Measurements from ENCODE around the gene RIMBP2.
"Not testable (repeated sequence)": the region's sequence is repeated elsewhere in the genome, so short reads cannot be mapped to it uniquely, and the experiment has no call there.

RIMBP2 gene

GRCh38 chr12:130715998-130716968, at the start of gene RIMBP2:
Gene RIMBP2, minus strand, starts transcription at chr12:130716299. Its CDS starts 237,286 bp downstream, at chr12:130479013.
- DNase-seq = no peak

- DNase-seq = no peak
Observed at GRCh38 chr12:130765186-130765659, 49.1 kb upstream of the RIMBP2 start.

- peak; percentile 10 for DNase-seq
Observed at GRCh38 chr12:130764475-130765185, 48.5 kb upstream of the RIMBP2 start.

GRCh38 chr12:130764073-130764472, 48.0 kb upstream of the RIMBP2 start:
- DNase-seq = no peak

DNA sequence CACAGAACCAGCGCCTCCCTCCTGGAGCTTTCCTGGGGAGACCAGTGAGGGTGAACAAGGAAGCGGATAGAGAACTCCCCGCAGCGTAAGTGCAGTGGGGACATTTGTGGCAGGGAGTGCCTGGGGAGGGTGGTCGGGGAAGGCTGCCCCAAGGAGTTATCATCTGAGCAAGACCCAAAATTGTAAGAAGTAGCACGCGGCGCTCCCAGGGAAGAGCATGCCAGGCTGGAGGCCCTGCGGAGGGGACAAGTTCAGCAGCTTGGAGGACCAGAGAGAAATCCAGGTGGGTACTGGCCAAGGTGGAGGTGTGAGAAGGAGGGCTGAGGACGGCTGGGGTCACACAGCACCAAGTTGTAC, 46.2 kb upstream of the RIMBP2 start:
- DNase-seq = no peak

- DNase-seq = peak; percentile 67
Observed at GRCh38 chr12:130761537-130762318, 45.6 kb upstream of the RIMBP2 start.

DNA sequence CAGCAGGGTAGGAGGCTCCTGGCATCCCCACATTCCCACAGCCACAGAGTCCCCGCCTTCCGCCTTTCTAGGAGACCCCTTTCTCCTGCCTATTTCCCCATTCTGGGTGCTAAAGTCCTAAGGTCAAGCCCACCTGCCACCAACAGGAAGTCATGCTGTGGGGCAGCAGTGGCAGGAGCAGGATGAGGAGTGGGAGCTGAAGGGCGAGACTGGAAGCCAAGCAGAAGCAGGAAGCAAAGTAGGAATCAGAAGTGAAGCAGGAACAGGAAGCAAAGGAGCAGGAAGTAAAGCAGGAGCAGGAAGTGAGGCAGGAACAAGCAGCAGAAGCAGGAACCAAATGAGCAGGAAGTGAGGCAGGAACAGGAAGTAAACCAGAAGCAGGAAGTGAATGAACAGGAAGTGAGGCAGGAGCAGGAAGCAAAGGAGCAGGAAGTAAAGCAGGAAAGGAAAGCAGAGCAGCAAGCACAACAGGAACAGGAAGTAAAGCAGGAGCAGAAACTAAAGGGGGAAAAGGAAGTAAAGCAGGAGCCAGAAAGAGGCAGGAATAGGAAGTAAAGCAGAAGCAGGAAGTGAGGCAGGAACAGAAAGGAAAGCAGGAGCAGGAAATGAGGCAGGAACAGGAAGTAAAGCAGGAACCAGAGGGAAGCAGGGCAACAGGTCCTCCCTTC, 38.3 kb upstream of the RIMBP2 start:
- no peak for DNase-seq

GRCh38 chr12:130752692-130753230, 36.7 kb upstream of the RIMBP2 start:
- no peak for DNase-seq

DNA sequence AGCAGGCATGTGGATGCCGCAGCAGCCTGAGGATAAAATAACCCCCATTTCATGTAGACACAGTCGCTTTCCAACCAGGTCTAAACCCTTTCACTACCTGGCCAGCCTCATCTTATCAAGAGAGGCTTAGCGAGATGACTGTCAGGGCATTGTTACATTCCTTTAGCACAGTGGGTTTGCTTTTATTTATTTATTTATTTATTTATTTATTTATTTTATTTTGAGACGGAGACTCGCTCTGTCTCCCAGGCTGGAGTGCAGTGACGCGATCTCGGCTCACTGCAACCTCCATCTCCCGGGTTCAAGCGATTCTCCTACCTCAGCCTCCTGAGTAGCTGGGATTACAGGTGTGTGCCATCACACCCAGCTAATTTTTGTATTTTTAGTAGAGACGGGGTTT, 35.9 kb upstream of the RIMBP2 start:
- DNase-seq = not testable (repeated sequence)

DNA sequence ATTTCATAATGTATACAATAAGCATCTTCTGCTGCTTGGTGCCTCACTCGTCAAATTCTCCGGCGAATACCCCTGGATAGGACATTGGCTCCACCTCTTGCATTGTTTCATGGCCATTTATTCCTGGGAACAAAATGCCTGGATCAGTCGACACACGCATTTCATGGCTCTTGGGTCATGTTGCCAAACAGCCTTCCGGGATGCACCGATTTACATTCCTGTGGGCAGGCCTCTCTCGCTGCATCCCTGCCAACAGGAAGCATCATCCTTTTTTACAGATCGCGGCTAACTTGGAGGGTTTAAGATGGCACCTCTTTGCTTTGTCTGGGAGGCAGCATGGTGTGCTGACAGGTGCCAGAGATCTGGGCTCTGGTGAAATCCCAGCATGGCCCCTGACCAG, 32.7 kb upstream of the RIMBP2 start:
- DNase-seq = no peak

GRCh38 chr12:130747867-130748740, 32.0 kb upstream of the RIMBP2 start:
- peak; percentile 58 for DNase-seq

DNA sequence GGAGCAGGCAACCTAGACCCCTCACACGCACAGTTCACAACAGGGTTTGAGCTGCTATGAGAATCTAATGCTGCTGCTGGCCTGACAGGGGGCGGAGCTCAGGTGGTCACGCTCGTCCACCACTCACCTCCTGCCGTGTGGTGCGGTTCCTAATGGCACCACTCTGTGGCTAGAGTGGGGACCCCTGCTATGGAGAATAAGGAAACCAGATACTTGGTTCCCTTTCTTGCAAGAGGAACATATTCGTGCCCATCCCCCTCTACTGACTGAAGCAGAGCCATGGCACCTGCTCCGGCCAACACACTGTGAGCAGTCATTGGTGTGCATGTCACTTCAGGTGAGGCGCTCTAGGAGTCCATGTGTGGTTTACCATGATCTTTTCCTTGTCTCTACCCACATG, 30.4 kb upstream of the RIMBP2 start:
- DNase-seq = no peak

GRCh38 chr12:130745921-130746320, 29.8 kb upstream of the RIMBP2 start:
- DNase-seq = no peak

GRCh38 chr12:130744274-130744673, 28.2 kb upstream of the RIMBP2 start:
- no peak for DNase-seq

DNA sequence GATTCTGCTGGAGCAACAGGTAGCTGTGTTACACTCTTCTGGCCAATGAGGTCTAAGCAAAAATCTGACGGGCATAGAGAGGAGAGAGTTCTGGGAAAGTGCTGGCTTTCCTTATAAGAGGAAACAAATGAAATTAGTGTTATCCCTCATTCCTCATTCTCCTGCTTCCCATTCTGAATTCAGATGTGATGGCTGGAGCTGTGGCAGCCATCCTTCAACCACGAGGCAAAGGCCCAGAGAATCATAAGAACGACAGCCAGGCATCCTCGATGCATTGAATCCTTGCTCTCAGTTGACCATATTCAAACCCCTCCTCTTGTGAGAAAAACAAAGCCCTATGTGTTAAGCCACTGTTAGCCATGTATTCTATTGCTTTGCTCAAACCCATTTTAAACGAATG, 27.5 kb upstream of the RIMBP2 start:
- no peak for DNase-seq

DNA sequence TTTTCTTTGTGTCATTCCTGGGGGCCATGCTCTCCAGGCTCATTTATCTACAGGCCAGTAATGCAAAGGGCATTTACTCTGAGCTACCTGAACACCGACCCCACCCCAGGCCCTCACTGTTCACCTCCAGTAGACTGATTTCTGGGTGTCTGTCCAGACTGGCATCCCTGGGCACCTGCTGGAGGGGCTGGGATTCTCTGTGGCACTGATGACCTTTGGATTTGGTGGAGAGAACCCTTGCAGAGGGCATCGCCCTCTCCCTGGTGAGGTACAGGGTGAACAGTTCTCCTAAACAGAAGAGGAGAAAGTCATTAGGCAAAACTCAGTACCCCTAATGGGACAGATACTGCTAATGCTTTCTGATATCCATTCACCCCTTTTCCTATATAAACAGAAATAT, 27.1 kb upstream of the RIMBP2 start:
- no peak for DNase-seq

- no peak for DNase-seq
Observed at GRCh38 chr12:130742716-130743115, 26.6 kb upstream of the RIMBP2 start.

GRCh38 chr12:130742112-130742511, 26.0 kb upstream of the RIMBP2 start:
- no peak for DNase-seq

- no peak for DNase-seq
Observed at GRCh38 chr12:130739571-130739970, 23.5 kb upstream of the RIMBP2 start.

DNA sequence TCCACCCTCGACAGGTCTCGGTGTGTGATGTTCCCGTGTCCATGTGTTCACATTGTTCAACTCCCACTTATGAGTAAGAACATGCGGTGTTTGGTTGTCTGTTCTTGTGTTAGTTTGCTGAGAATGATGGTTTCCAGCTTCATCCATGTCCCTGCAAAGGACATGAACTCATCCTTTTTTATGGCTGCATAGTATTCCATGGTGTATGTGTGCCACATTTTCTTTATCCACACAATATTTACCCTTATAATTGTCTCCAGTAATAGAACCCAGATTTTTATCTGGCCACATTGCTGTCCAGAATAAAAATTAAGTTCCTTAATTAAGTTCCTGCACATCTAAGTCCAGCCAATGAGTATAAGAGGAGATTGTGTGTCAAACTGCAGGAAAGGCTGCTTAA, 22.3 kb upstream of the RIMBP2 start:
- DNase-seq = not testable (repeated sequence)

GRCh38 chr12:130737731-130738130, 21.6 kb upstream of the RIMBP2 start:
- no peak for DNase-seq
